Panc1 (cell line): ENCODE results near the gene IRS1.

ENCODE experiments used
- CTCF ChIP-seq: fragments of 450-650 bp; IDR thresholded peaks from 2 replicates; pipeline ENCODE4 v1.5.1; 2017; ENCODE audit warnings: mild to moderate bottlenecking
- POLR2AphosphoS5 ChIP-seq: IDR thresholded peaks from 2 replicates; pipeline ENCODE4 v1.6.1; 2012; ENCODE audit warnings: mild to moderate bottlenecking, low read depth, low read length, moderate library complexity
- TF ChIP-seq, protein P1 (sequence below), 2 experiments: IDR thresholded peaks; 2 replicates each; pipeline ENCODE4 v1.6.1; 2011 to 2012; ENCODE audit warnings: low read depth in 2 of 2, control low read depth in 1 of 2, low read length in 1 of 2, mild to moderate bottlenecking in 1 of 2, moderate library complexity in 1 of 2; ENCODE audit not compliant: insufficient read depth in 1 of 2

DNA sequence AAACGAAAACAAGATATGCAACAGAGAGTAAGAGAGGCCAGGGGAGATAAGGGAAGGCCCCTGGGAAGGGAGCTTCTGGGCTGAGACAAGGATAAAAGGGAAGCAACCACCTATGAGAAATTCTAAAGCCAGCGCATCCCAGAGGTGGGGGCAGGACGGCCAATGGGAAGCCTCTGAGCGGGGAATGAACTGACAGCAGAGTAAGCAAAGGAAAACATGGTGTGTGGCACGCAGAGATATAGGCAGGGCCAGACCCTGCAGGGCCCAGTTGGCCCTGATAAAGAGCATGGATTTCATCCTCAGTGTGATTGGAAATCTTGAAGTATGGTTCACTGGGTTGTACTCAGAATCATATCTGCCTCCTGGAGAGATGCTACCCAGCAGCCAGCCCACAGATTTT, 78.7 kb downstream of the IRS1 start:
- no peak for TF ChIP-seq POLR2AphosphoS5
- TF ChIP-seq, protein P1, sequence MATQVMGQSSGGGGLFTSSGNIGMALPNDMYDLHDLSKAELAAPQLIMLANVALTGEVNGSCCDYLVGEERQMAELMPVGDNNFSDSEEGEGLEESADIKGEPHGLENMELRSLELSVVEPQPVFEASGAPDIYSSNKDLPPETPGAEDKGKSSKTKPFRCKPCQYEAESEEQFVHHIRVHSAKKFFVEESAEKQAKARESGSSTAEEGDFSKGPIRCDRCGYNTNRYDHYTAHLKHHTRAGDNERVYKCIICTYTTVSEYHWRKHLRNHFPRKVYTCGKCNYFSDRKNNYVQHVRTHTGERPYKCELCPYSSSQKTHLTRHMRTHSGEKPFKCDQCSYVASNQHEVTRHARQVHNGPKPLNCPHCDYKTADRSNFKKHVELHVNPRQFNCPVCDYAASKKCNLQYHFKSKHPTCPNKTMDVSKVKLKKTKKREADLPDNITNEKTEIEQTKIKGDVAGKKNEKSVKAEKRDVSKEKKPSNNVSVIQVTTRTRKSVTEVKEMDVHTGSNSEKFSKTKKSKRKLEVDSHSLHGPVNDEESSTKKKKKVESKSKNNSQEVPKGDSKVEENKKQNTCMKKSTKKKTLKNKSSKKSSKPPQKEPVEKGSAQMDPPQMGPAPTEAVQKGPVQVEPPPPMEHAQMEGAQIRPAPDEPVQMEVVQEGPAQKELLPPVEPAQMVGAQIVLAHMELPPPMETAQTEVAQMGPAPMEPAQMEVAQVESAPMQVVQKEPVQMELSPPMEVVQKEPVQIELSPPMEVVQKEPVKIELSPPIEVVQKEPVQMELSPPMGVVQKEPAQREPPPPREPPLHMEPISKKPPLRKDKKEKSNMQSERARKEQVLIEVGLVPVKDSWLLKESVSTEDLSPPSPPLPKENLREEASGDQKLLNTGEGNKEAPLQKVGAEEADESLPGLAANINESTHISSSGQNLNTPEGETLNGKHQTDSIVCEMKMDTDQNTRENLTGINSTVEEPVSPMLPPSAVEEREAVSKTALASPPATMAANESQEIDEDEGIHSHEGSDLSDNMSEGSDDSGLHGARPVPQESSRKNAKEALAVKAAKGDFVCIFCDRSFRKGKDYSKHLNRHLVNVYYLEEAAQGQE (IDR thresholded peaks at IDR 0.05; ENCODE audit: insufficient read depth in 1 of 2, low read depth in 2 of 2, low read length in 1 of 2), result no peak
- TF ChIP-seq CTCF, result no peak
